Measurements from ENCODE around the gene ZNF667. TPM values are rescaled to one million over a fixed set of nuclear protein-coding genes. Genes with fewer than 3 reads are reported as not detected.

The ZNF667 gene
- total and polyA plus RNA-seq, 2 experiments from 2014 or later: 5.6 to 8.6 TPM

DNA sequence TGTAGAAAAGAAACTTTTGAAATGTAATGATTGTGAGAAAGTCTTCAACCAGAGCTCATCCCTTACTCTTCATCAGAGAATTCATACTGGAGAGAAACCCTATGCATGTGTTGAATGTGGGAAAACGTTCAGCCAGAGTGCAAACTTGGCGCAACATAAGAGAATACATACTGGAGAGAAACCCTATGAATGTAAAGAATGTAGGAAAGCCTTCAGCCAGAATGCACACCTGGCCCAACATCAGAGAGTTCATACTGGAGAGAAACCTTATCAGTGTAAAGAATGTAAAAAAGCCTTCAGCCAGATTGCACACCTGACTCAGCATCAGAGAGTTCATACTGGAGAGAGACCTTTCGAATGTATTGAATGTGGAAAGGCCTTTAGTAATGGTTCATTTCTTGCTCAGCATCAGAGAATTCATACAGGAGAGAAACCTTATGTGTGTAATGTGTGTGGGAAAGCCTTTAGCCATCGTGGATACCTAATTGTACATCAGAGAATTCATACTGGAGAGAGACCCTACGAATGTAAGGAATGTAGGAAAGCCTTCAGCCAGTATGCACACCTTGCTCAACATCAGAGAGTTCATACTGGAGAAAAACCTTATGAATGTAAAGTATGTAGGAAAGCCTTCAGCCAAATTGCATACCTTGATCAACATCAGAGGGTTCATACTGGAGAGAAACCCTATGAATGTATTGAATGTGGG is 53.7 kb downstream of the ZNF667 start:
- Histone ChIP-seq H3K79me2 (replicated peaks; ENCODE audit: insufficient read depth) (no peaks in the 10 kb centered on the region), H4K20me1 (replicated peaks; ENCODE audit: insufficient read depth) (no peaks in the 10 kb centered on the region), H3K4me1 (ENCODE audit: insufficient read depth) (no peaks in the 10 kb centered on the region), H3K27me3 (ENCODE audit: insufficient read depth) (no peaks in the 10 kb centered on the region), H3K4me2 (no peak overlapping the region), H3K9me2 (ENCODE audit: insufficient read depth) (no peaks in the 10 kb centered on the region), H3K36me3 (ENCODE audit: insufficient read depth) (peaks cover 55% of the 10 kb centered on the region), H2AFZ (no peak overlapping the region), H3K27ac (ENCODE audit: low read depth) (no peak overlapping the region), H3F3A (replicated peaks; ENCODE audit: low read depth) (no peaks in the 10 kb centered on the region), H3K4me3 (peak overlapping the region; percentile 17; the same call in 1 of the 2 replicates)
- Mint-ChIP-seq H3K9me3 (peaks cover 99% of the 10 kb centered on the region), H3K27ac (no peak overlapping the region), H3K4me1 (no peaks in the 10 kb centered on the region), H3K4me3 (no peak overlapping the region), H3K36me3 (ENCODE audit: low read depth) (peaks cover 82% of the 10 kb centered on the region), H3K27me3 (ENCODE audit: insufficient read depth, low read depth, poor library complexity) (no peaks in the 10 kb centered on the region)
- no peak for DNase-seq (ENCODE audit: low spot score)
- TF ChIP-seq EZH2 (IDR thresholded peaks at IDR 0.05; ENCODE audit: low read depth, unreplicated experiment) (no peak), NANOG (IDR thresholded peaks at IDR 0.05; ENCODE audit: borderline replicate concordance) (no peak), CREB1 (CRISPR knock-in tag; IDR thresholded peaks at IDR 0.05; ENCODE audit: low read depth) (no peak), ZNF331 (CRISPR knock-in tag; IDR thresholded peaks at IDR 0.05; ENCODE audit: low read depth) (no peak), ZNF114 (CRISPR knock-in tag; IDR thresholded peaks at IDR 0.05) (no peak), ZNF462 (CRISPR knock-in tag; IDR thresholded peaks at IDR 0.05) (no peak), REST (IDR thresholded peaks at IDR 0.05; ENCODE audit: unreplicated experiment) (no peak), STAT1 (IDR thresholded peaks at IDR 0.05; ENCODE audit: unreplicated experiment) (no peak), POLR2AphosphoS5 (IDR thresholded peaks at IDR 0.05; ENCODE audit: low read depth) (no peak), EZH2phosphoT487 (IDR thresholded peaks at IDR 0.05; ENCODE audit: unreplicated experiment) (no peak), CTCF (conservative IDR thresholded peaks at IDR 0.05; ENCODE audit: low read depth in 2 of 2) (no peak), JUNB (IDR thresholded peaks at IDR 0.05; ENCODE audit: unreplicated experiment) (no peak)
- TF ChIP-seq, protein P1, sequence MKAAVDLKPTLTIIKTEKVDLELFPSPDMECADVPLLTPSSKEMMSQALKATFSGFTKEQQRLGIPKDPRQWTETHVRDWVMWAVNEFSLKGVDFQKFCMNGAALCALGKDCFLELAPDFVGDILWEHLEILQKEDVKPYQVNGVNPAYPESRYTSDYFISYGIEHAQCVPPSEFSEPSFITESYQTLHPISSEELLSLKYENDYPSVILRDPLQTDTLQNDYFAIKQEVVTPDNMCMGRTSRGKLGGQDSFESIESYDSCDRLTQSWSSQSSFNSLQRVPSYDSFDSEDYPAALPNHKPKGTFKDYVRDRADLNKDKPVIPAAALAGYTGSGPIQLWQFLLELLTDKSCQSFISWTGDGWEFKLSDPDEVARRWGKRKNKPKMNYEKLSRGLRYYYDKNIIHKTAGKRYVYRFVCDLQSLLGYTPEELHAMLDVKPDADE (IDR thresholded peaks at IDR 0.05): no peak
- no peak for ATAC-seq
